ENCODE results near the gene UNC79.

The UNC79 gene

DNA sequence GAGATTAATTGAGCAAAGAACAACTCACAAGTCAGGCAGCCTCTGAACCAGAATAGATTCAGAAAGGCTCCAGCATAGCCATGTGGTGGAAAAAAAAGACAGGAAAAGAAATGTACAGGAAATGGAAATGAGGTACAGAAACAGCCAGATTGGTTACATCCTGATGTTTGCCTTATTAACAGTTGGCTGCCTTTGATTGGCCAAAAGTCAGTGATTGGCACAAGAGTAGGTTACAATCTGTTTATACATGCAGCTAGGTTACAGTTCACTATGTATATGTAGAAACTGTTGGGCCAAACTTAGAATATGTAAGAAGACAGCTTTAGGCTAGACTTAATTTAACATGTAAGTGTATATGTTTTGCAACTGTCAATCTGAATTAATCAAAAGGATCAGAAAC is 118.9 kb downstream of the UNC79 start:
- no peak for DNase-seq

DNA sequence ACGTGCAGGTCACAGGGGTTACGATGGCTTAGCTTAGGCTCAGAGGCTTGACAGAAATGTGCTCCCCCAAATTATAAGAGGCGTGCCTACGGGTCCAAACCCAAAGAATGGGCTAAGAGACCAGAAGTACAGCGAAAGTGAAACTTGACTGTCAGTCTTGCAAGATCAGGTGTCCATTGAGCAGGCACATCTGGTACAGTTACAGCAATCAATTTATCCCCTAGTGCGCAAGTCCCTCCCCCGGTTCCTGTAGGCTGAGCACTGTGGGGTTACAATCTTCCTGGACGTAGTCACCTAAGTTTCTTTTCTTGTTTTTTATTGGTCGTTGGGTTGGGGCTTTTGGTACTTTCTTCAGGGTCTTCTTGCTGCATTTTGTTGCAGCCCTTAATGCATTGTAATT is 134.2 kb downstream of the UNC79 start:
- no peak for DNase-seq

- no peak for DNase-seq
Observed at GRCh38 chr14:93566065-93566693, 135.4 kb downstream of the UNC79 start.

DNA sequence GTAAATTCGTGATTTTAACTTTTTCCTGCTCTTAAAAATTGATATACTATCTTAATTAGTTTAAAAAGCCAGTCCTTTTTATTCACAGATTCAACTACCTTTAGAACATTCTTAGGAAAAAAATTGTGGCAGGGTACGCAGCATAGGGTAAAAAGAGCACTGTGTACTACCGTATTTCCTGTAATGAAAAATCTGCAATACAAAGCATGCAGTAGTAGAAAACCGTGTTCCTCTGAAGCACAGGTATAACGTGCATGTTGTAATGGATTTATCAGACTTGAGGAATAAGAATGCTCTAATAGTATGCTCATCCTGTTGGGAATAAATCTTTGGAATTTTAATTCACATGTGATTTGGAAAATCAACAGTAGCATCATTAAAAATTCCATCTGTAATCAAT is 140.5 kb downstream of the UNC79 start:
- no peak for DNase-seq

GRCh38 chr14:93579178-93579577 is 148.4 kb downstream of the UNC79 start:
- no peak for DNase-seq

GRCh38 chr14:93582516-93582915 is 151.8 kb downstream of the UNC79 start:
- DNase-seq = no peak

- no peak for DNase-seq
Observed at GRCh38 chr14:93587330-93587729, 156.6 kb downstream of the UNC79 start.

- DNase-seq = no peak
Observed at GRCh38 chr14:93591506-93591905, 160.8 kb downstream of the UNC79 start.

- no peak for DNase-seq
Observed at GRCh38 chr14:93592786-93593185, 162.0 kb downstream of the UNC79 start.

- DNase-seq = no peak
Observed at GRCh38 chr14:93606091-93606490, 175.4 kb downstream of the UNC79 start.

- peak; percentile 37 to 74 for DNase-seq
Observed at GRCh38 chr14:93619176-93619793, 188.5 kb downstream of the UNC79 start.

DNA sequence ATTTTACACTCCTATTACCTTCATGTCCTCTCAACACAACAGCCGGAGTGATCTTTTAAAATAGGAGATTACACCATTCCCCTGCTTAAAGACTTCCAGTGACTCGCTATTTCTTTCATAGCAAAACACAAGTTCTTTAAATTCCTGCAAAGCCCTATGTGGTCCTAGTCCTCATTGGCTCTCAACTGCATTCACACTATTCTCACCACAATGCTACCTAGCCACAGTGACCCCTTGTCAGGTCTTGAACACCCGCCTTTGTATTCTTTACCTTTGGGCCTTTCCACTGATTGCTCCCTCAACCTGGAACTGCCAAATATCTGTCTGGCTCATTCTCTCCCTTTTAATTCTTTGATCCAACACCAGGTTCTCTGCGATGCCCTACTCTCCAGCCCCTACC is 197.3 kb downstream of the UNC79 start:
- no peak for DNase-seq

- DNase-seq = no peak
Observed at GRCh38 chr14:93629643-93630042, 198.9 kb downstream of the UNC79 start.

DNA sequence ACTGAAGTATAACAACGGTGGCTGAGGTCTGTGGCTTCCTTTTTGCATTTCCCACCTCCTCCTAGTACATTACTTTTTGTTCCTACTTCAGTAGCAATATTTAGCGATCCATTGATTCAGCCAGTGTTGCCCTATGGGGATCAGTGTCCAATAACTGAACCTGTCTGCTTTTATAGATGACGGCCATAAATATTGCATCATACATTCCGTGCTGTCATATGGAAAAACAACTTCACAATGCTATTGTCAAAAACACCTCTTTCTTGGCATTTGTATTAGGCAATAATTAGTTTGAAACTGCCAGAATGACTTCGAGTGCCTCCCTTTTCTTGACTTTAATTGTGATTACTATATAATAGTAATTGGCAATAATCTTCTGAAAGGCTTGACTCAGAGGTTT is 208.1 kb downstream of the UNC79 start:
- DNase-seq = no peak

DNA sequence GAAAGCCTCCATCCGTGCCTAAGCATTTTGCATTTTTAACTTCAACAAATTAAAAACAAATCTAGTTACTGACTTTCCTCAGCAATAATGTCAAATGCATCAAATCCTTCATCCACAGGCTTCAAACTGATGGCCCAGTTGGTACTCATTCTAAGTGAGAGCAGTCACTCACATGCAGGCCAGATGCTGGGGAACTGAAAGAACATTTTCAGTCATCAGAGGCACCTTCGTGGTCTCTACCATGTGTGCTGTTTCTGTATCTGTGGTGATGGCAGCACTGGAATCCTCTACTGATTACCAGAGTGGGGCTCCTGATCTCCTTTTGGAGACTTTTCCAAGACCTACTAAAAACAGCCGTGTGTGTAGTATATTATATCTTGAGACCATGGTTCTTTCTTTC is 212.4 kb downstream of the UNC79 start:
- DNase-seq = no peak

GRCh38 chr14:93643676-93644075 is 212.9 kb downstream of the UNC79 start:
- no peak for DNase-seq

GRCh38 chr14:93645200-93645599 is 214.5 kb downstream of the UNC79 start:
- DNase-seq = no peak

DNA sequence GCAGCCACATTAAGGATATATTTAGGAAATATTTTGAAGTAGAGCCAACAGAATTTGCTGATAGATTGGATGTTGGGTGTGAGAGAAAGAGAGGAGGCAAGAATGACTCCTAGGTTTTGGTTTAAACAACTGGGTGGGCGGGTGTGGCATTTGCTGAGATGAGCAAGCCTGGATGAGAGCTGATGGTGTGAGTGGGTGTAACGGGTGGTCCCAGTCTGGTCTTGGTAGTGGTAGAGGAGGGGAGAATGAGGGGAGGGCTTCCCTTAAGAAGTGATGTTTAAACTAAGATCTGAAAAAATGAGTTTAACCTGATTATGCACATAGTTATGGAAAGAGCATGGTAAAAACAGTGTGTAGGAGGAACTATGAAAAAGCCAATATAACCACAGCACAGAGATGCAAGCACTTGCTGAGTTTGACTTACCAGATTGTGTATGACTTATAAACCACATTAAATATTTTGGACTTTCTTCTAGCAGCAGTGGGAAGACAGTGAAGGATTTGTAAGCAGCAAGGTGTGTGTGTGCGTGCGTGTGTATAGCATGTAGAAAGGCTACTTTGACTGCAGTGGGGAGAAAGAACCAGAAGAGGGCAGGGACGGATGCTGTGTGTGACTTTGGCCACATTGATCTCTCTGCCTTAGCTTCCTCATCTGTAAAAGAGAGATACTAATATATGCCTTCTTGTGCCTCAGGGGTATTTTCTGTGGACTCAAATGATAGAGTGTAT is 217.9 kb downstream of the UNC79 start:
- DNase-seq = peak in 1 of 2 donors; percentile 1

- no peak for DNase-seq
Observed at GRCh38 chr14:93654599-93654998, 223.9 kb downstream of the UNC79 start.

DNA sequence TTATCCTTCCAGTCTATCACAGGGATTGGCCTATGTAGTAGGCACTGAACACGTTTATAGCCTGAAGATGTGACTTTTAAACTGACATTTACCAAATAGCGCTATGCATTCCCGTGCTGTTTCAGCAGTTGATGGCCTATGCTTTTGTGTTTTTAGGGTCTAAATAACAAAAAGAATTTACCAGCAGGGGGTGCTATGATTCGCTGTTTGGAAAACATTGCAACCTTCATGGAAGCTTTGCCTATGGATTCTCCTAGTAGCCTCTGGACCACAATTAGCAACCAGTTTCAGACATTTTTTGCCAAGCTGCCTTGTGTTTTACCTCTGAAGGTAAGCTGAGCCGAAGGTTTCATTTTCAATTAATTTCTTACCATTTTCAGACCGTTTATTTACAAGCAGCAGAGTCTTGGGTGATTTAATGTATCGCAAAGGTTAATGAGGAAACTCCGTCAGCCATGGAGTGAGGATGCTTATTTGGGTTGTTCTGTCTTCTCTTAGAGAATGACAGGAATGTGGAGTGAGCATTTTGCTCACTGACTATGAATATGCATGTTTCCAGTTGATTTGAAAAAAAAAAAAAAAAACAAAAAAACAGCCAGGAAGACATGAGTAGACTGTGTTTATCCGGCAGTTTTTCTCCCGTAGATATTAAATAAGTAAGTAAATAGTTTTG is 224.5 kb downstream of the UNC79 start:
- peak; percentile 34 to 89 for DNase-seq

GRCh38 chr14:93657875-93658274 is 227.1 kb downstream of the UNC79 start:
- no peak for DNase-seq

- no peak for DNase-seq
Observed at GRCh38 chr14:93663317-93663716, 232.6 kb downstream of the UNC79 start.

DNA sequence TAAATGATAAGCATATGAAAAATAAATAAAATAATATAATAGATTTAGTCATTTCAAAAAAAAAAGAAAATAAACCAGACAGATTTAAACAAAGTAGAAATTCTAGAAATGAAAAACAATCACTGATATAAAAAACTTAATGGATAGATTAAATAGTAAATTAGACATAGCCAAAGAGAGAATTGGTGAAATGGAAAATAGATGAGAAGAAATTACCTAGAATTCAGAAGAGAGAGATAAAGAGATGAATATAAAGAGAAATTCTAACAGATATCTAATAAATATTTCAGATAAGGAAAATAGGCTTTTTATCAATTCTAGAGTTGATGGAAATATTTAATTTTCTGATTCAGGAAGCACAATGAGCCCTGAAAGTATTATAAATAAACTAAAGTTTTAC is 234.4 kb downstream of the UNC79 start:
- DNase-seq = no peak

- DNase-seq = no peak
Observed at GRCh38 chr14:93669632-93670031, 238.9 kb downstream of the UNC79 start.
